Retinal pigment epithelial cell (primary cell): ENCODE measurements around the gene POU6F1.
"Not testable (repeated sequence)": the region's sequence is repeated elsewhere in the genome, so short reads cannot be mapped to it uniquely, and the experiment has no call there.

Experiments
- DNase-seq: peaks from one replicate; pipeline ENCODE4 v3.0.0-alpha.2; 2010; ENCODE audit warnings: low read depth
- H3K4me3 ChIP-seq: 2 replicates; pipeline ENCODE4 v1.5.1; 2011; ENCODE audit warnings: mild to moderate bottlenecking, low read length, control low read depth, moderate library complexity
- TF ChIP-seq, protein P1 (sequence below): conservative IDR thresholded peaks from 2 replicates; pipeline ENCODE4 v1.5.1; 2011; ENCODE audit warnings: low read depth, low read length, control low read depth, inconsistent platforms

The POU6F1 gene

DNA sequence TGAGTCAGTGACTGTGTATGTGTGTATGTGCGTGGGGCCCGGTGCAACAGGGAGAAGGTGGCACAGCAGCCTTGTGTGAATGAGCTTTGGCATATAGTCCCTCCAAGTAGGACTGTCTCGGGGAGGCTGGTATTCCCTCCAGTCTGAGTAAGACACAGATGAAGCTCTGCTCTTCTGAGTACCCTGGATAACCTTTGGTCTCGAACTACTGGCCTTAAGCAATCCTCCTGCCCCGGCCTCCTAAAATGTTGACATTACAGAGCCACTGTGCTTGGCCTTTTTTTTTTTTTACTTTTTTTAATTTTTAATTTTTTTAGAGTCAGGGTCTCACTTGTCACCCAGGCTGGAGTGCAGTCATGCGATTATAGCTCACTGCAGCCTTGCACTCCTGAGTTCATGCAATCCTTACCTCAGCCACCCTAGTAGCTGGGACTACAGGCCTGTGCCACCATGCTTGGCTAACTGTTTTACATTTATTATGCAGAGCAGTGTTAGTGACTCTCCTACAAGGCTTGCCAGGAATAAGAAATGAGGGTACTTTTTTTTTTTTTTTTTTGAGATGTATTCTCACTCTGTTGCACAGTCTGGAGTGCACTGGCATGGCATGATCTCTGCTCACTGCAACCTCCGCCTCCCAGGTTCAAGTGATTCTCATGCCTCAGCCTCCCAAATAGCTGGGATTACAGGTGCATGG lies 11.4 kb upstream of the POU6F1 start:
- TF ChIP-seq, protein P1, sequence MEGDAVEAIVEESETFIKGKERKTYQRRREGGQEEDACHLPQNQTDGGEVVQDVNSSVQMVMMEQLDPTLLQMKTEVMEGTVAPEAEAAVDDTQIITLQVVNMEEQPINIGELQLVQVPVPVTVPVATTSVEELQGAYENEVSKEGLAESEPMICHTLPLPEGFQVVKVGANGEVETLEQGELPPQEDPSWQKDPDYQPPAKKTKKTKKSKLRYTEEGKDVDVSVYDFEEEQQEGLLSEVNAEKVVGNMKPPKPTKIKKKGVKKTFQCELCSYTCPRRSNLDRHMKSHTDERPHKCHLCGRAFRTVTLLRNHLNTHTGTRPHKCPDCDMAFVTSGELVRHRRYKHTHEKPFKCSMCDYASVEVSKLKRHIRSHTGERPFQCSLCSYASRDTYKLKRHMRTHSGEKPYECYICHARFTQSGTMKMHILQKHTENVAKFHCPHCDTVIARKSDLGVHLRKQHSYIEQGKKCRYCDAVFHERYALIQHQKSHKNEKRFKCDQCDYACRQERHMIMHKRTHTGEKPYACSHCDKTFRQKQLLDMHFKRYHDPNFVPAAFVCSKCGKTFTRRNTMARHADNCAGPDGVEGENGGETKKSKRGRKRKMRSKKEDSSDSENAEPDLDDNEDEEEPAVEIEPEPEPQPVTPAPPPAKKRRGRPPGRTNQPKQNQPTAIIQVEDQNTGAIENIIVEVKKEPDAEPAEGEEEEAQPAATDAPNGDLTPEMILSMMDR: no peak
- DNase-seq: no peak
- no peak overlapping the region for H3K4me3 ChIP-seq

DNA sequence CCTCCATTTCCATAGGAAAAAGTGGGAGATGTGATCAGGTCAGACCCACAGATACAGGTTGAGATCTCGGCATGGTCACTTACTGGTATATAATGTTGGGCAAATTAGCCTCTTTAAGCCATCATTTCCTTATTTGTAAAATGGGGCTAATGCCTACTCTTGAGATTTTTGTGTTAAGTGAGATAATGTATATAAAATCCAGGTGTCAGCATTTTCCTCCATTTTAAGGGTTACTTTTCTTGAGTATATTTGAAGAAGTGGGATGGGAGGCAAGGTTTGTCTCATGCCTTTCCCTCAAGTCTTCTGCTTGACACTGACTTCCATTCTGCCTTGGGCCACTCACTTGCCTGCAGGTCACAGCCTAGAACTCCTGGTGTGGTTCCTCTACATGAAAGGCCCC lies 10.1 kb upstream of the POU6F1 start:
- TF ChIP-seq, protein P1: no peak
- DNase-seq: no peak

DNA sequence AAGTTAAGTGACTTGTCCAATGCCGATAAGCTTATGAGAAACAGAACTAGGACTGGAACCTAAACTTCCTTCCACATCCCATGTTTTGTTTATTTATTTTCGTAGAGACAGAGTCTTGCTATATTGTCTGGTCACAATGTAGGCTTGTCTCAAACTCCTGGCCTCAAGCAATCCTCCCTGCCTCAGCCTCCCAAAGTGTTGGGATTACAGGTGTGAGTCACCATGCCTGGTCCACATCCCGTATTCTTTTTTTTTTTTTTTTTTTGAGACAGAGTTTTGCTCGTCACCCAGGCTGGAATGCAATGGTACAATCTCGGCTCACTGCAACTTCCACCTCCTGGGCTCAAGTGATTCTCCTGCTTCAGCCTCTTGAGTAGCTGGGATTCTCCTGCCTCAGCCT lies 9.2 kb upstream of the POU6F1 start:
- not testable (repeated sequence) for DNase-seq, H3K4me3 ChIP-seq

More for the DNA sequence above, 10.1 kb upstream of the POU6F1 start:
- H3K4me3 ChIP-seq: no peak overlapping the region

DNA sequence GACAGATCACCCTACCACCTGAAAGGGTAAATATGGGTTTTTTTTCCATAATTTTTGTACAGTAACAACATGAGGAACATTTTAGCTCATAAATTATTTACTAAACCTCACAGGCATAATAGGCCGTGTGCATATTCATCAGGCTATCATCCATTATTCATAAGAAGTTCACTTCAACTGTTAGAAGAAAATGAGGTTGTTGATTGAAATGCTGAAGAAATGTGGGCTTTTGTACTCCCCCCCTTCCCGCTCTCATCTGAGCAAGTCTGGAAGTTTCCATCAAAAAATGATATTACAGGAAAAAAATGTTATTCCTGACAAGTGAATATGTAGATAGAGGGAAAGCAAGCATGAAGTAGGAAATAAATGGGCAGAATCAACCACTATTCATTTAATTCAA lies 7.9 kb upstream of the POU6F1 start:
- DNase-seq: no peak
- no peak overlapping the region for H3K4me3 ChIP-seq
- TF ChIP-seq, protein P1: no peak

DNA sequence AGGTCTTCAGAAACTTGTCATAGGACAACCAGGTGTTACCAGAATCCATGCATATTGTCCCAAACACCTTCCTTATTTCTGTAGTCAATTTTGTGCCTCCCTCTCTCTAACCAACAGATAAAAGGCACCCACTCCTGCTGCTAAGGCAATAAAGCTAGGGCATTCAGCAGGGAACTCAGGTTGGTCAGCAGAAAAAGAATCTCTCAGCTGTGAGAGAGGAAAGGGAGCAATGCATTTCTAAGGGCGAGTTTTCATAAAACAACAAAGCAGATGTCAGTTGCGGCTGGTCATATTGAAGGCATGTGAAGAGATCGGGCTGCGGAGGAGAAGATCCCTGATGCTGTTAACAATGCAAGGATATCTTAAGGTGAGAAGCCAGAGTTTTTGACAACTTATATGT lies 7.4 kb upstream of the POU6F1 start:
- DNase-seq: no peak
- TF ChIP-seq, protein P1: no peak
- no peak overlapping the region for H3K4me3 ChIP-seq

DNA sequence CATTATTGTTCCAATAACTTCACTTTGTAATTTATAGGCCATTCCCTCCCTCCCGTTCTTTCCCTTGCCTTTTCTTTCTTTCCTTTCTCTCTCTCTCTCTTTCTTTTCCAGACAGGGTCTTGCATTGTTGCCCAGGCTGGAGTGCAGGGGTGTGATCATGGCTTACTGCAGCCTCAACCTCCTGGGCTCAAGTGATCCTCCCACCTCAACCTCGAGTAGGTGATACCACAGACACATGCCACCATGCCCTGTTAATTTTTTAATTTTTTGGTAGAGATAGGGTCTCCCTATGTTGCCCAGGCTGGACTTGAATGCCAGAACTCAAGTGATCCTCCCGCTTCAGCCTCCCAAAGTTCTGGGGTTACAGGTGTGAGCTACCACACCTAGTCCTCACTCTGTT lies 6.8 kb upstream of the POU6F1 start:
- DNase-seq: no peak
- TF ChIP-seq, protein P1: no peak
- H3K4me3 ChIP-seq: no peak overlapping the region

DNA sequence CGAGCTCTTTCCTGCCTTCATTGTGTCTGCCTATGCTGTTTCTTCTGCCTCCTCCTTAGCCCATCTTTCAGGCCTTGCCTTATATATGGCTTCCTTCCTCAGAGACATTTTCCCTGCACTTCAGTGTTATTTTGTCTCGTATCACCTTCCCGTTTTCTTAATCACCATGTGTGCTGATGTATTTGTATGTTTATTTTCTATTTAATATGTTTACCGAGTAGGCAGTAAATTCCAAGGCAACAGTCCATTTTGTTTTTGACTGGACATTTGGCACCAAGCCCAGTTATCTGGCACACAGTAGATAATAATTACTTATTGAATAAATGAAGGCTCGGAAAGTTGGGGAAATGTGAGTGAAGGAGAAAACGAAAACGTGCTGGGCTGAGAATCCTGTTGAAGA lies 4.6 kb upstream of the POU6F1 start:
- DNase-seq: no peak
- no peak overlapping the region for H3K4me3 ChIP-seq

DNA sequence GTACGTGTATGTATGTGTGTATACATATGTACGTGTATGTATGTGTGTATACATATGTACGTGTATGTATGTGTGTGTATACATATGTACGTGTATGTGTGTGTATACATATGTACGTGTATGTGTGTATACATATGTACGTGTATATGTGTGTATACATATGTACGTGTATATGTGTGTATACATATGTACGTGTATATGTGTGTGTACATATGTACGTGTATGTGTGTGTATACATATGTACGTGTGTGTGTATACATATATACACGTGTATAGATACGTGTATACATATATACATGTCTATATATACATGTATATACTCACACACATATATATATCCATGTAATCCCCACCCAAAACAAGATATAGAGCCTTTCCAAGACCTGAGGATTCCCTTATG lies 2.0 kb upstream of the POU6F1 start:
- not testable (repeated sequence) for H3K4me3 ChIP-seq, DNase-seq

More for the DNA sequence above, 4.6 kb upstream of the POU6F1 start:
- TF ChIP-seq, protein P1: no peak
